Measurements from ENCODE around the gene GUCY1A2. TPM values are rescaled to one million over a fixed set of nuclear protein-coding genes. Genes with fewer than 3 reads are reported as not detected.

The GUCY1A2 gene
- total RNA-seq, 1 experiment from 2014 or later: 0.10 TPM

DNA sequence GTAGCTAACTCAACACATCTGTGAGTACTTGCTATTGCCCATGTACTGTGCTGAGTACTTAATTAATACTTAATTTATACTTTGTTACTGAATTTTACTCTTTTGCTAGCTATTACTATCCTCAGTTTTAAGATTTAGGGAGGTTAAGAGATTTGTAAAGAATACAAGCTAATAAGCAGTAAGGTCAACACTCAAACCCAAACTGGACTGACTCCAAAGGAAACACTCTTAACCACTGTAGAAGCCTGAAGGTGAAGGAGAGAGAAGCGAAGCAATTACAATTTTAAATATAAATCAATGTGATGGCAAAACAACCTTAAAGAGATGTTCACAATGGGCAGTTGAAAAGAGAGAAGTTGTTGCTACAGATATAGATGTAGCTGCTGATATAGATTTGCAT, 204.5 kb downstream of the GUCY1A2 start:
- no TSS peak for BruUV-seq (replicated peaks)
- ChIA-PET RAD21 (ENCODE audit: low non-redundant PET in 1 of 2, low total read pairs in 2 of 2, uncharacterized antibody in 2 of 2, unreplicated experiment in 2 of 2) (no interaction called here), CTCF (no interaction called here), POLR2A (no interaction called here)
- H3K27ac ChIP-seq (ENCODE audit: low read depth, low read length): no peak overlapping the region
- H3K4me1 ChIP-seq (ENCODE audit: control insufficient read depth in 1 of 2, insufficient read depth in 2 of 2, low read length in 2 of 2): no peaks in the 10 kb centered on the region
- H3K9me2 ChIP-seq (ENCODE audit: insufficient read depth): no peaks in the 10 kb centered on the region
- no peak overlapping the region for H2AFZ ChIP-seq (ENCODE audit: low read depth, low read length, poor library complexity, severe bottlenecking)
- H4K20me1 ChIP-seq (ENCODE audit: insufficient read depth): no peaks in the 10 kb centered on the region
- H3K9ac ChIP-seq (ENCODE audit: low read length): no peak overlapping the region
- H3K4me3 ChIP-seq (replicated peaks in 1 of 2; ENCODE audit: low read depth in 1 of 2, low read length in 2 of 2): no peak overlapping the region
- ATAC-seq (no peak), DNase-seq (ENCODE audit: low read depth, low spot score) (no peak)
- no peaks in the 10 kb centered on the region for H3K79me2 ChIP-seq (ENCODE audit: insufficient read depth, low read length)
- H3K27me3 ChIP-seq (ENCODE audit: insufficient read depth, low read length): no peaks in the 10 kb centered on the region
- TF ChIP-seq POLR2A (IDR thresholded peaks at IDR 0.05; ENCODE audit: borderline replicate concordance, extremely low read depth, insufficient read depth, insufficient read length) (no peak), SP1 (IDR thresholded peaks at IDR 0.05; ENCODE audit: low read depth) (no peak), CTCF (IDR thresholded peaks at IDR 0.05 in 2 of 3, conservative IDR thresholded peaks at IDR 0.05 in 1 of 3; ENCODE audit: borderline replicate concordance in 1 of 3, insufficient read depth in 1 of 3, low read depth in 2 of 3, low read length in 2 of 3) (no peak), REST (IDR thresholded peaks at IDR 0.05; ENCODE audit: low read depth) (no peak), EGR1 (IDR thresholded peaks at IDR 0.05; ENCODE audit: low read depth) (no peak)
- no peak overlapping the region for H3K4me2 ChIP-seq (ENCODE audit: low read length)
- no peaks in the 10 kb centered on the region for H3K36me3 ChIP-seq (ENCODE audit: control insufficient read depth in 1 of 2, insufficient read depth in 2 of 2, low read length in 2 of 2)
- no peaks in the 10 kb centered on the region for H3K9me3 ChIP-seq (ENCODE audit: control insufficient read depth in 1 of 2, insufficient read depth in 1 of 2, low read depth in 1 of 2, low read length in 2 of 2)
- intact Hi-C loops (cut with micrococcal nuclease): no loop called here
